ENCODE measurements around the gene BTBD7. TPM values are rescaled to one million over a fixed set of nuclear protein-coding genes. Genes with fewer than 3 reads are reported as not detected.

Gene BTBD7
- total and polyA plus RNA-seq, 9 of the 15 experiments (the other 6 are each of a cell fraction or from before 2014, with no cell fraction given) = 2.5 to 12.9 (median 6.2) TPM

GRCh38 chr14:93379831-93380230 is 47.0 kb upstream of the BTBD7 start (continued):
- TF ChIP-seq MLX (CRISPR knock-in tag; conservative IDR thresholded peaks at IDR 0.05) (no peak), GTF2A2 (tag; IDR thresholded peaks at IDR 0.05) (no peak), FOXK2 (conservative IDR thresholded peaks at IDR 0.05 in 1 of 2, IDR thresholded peaks at IDR 0.05 in 1 of 2; ENCODE audit: low read depth in 2 of 2) (no peak), ZNF398 (CRISPR knock-in tag; IDR thresholded peaks at IDR 0.05) (no peak), ZFP91 (CRISPR knock-in tag; IDR thresholded peaks at IDR 0.05) (no peak), MITF (IDR thresholded peaks at IDR 0.05) (no peak), SMAD2 (IDR thresholded peaks at IDR 0.05; ENCODE audit: low read depth, low read length) (no peak), JUNB (CRISPR knock-in tag; conservative IDR thresholded peaks at IDR 0.05) (no peak), ZBTB26 (CRISPR knock-in tag; IDR thresholded peaks at IDR 0.05) (no peak), HDAC6 (IDR thresholded peaks at IDR 0.05; ENCODE audit: low read depth, low read length) (no peak)

Data from K562 (cell line).